GM18499 (cell line): ENCODE measurements around the gene INPP5E.
"Not testable (repeated sequence)": the region's sequence is repeated elsewhere in the genome, so short reads cannot be mapped to it uniquely, and the experiment has no call there.

Source experiments
- ATAC-seq: cut with Tn5 transposase; IDR thresholded peaks from one replicate; pipeline ENCODE4 v1.9.1; 2021; ENCODE audit warnings: moderate number of reproducible peaks; ENCODE audit not compliant: insufficient read depth, unreplicated experiment

Gene INPP5E

DNA sequence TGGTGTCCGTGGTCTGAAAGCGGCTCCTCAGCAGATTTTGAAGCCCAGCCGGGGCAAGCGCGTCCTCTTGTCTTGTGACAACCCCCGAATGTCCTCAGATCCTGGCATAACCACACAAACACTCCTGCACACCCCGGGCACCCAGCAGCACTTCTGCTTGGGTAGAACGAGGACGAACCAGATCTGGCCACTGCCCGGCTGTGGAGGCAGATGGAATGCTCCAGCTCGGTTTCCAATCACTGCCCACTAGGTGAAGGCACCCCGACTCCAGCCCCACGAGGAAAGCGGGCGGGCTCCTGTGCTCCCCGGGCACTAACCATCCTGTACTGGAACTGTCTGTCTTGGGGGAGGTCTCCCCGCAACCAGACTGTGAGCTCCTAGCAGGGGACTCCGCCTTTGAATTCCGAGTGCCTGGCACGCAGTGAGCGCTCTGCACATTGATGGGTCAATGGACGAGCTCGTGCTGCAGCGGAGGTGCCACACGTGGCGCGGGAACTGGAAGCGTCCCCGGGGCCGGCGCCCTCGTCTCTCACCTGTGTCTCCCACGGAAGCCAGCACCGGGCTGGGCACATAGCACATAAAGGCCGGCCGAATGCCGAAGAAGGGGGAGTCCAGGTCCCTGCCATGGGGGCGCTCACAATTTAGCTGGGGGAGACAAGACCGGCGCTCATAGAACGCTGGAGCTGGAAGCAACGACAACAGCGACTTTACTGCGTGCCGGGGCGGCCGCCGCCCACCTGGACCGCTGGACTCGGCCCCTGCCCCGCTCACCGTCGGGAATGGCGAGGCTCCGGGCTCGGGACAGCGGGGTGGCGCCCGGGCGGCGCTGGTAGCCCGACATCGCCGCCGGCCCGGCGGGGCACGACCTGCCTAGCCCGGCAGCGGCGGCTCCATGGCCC lies 29.8 kb downstream of the INPP5E start:
- ATAC-seq = no peak

DNA sequence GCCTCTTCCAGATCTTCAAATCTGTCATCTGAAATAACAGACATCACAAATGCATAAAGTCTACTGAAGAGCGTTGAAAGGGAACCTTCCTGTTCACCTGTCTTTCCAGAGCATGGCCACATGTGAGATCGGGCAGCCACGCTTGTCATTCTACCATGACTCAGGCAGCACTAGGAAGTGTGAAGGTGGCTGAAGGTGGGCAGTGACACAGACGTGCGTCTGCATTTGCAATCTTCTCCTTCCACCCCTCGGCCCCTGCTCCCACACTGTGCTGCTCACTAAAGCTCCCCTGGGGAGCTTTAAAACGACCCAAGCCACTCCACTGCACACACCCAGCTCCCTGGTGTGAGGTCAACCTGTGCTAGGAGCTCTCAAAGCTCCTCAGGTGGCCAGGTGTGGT lies 31.7 kb downstream of the INPP5E start:
- ATAC-seq = no peak

DNA sequence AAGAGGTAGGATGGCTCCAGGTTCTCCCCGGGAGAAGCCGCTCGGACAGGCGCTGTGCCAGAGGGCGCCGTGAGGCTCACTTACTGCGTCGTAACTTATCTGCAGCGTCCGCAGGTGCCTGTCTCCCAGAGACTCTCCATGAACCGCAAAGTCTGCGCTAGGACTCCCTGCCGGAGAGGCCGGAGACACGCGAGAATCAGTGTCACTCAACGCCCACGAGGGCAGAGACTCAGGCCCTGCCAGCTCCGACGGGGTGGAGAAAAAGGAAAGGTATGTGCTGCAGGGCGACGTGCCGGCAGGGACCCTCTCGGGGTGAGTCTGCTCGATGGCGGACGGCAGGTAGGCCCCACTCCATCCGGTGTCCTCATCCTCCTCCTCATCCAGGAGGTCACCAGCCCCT lies 32.6 kb downstream of the INPP5E start:
- not testable (repeated sequence) for ATAC-seq

DNA sequence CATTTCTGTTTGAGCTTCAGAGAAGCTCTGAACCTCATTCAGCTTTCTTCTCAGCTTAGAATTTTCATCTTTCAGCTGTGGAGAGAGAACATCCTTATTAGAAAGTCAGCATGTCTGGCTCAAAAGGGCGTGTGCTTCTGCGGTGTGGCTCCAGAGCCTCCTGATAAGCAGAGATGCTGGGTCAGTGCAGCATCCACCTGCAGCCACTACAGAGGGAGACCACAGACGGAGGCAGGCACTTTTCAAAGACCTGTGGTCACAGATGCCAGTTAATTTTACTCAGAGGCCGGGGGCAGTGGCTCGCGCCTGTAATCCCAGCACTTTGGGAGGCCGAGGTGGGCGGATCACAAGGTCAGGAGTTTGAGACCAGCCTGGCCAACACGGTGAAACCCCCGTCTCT lies 33.7 kb downstream of the INPP5E start:
- ATAC-seq = not testable (repeated sequence)

DNA sequence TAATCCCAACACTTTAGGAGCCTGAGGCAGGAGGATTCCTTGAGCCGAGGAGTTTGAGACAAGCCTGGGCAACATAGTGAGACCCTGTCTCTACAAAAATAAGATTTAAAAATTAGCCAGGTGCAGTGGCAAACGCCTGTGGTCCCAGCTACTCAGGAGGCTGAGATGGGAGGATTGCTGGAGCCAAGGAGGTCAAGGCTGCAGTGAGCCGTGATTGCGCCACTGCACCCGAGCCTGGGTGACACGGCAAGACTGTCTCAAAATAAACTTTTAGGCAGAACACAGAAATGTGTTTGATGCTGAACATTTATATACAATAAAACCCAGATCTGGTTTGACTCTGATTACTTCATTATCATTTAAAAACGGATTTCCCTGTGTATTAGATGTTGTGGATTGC lies 34.2 kb downstream of the INPP5E start:
- ATAC-seq = no peak

DNA sequence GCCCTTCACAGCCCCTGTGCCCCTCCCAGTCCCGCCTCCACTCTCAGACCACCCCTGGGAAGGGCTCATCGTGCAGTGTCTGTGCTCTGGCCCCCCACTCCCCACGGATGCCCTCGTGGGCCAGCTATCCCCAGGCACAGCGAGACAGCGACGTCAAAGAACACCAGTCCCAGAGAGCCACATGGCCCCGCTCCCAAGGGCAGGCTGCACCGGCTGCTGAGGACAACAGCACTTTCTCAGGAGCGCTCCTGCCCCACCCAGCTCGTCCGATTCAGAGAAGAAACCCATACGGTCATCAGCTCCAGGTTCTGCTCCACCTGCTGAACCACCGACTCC lies 34.9 kb downstream of the INPP5E start:
- ATAC-seq = no peak

DNA sequence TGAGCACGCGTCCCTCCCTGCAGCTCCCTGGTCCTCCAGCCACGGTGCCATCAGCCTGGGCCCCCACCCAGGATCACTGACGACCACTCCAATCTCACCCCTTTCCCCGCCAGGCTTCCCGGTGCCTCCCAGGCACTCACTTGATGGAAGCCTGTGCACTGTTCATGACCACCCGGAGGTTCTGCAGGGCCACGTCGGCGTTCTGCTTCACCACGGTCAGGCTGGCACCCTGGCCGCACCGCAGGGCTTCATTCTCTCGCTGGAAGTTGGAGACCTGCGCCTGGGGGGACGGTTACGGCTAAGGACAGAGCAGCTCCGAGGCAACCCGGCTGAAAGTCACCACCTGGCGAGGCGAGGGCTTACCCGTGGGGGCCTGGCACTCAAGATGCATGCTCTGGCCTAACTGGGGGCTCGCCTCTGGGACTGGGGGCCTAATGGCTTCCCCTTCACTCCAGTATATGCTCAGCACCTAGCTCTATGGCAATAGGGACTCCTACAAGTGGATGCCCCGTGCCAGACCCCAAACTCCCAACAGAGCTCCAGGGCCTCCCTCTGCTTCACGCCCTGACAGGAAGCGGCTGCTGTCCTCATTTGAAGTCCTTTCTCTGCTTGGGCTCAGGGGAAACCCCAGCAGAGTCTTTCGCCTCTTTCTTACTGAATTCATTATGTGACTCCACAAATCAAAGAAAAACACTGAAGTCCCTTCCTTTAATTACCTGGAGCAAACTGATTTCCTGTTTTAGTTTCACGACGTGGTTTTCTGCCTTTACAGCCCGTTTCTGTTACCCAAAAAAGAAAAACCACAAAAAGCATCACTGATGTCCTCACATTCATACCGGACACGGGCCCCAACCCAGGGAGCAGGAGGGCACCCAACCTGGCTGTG lies 35.5 kb downstream of the INPP5E start:
- no peak for ATAC-seq

DNA sequence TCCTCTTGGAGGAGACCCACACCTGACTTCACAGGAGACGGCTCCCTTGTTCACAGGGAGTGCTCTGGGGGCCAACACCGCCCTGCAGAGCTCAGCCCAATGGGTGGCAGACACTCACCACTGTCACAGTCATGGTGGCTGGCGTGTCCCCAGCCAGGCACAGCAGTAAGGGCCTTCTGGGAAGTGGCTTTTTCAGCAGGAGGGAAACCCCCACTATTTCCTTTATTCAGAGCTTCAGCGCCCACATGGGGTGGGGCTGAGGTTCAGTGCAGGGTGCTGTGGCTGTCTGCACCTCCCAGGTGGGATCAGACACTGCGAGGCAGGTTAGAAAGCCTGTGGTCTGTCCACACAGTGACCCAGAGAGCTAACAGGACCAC lies 36.1 kb downstream of the INPP5E start:
- no peak for ATAC-seq

DNA sequence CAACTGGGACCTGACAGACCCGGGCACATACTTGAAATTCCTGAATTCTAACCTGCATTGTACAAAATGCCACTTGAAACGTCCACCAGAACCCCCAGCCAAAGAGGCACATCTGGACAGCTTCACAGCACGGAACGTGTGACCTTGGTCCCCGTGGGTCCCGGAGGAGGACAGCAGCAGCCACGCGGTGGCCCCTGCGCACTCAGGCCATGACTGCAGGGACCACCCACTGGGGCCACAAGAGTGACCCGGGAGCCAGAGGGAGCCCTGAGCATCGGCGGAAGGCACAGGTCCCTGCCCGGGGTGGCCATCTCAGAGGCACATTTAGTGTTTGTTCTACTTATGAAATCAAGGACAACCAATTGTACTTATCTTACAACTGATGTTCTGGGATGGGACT lies 37.6 kb downstream of the INPP5E start:
- no peak for ATAC-seq

DNA sequence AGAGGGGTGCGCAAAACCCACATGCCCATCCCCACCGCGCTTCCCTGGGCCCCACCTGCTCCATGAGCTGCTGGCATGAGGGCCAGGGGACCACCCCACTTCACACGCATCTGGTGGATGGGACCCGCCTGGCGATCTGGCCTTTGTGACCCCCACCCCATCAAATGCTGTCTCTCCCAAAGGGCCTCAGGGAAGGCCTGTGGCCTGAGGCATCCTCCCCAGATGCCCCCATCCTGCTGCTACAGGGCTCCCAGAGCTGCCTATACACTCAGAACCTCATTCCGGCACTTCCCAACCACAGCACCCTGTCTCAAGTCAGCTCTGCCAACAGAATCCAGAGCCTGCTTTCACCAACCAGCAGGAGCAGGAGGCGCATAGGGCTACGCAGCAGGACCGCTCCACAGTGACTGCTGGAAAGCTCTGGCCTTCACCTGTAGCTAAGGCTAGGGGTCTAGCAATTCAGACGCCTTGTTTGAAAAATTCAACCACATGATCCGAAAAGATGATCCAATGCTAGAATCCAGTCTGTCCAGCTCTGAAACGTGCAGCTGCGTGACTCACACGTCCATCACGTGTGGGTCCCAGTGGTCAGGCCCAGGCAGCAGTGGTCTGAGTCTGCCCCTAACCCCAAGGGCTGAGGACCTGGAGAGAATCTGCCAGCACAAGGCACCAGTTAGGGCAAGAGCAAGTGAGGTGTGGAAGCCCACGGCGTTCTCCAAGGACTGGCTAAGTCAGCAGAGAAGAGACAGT lies 38.3 kb downstream of the INPP5E start:
- no peak for ATAC-seq

DNA sequence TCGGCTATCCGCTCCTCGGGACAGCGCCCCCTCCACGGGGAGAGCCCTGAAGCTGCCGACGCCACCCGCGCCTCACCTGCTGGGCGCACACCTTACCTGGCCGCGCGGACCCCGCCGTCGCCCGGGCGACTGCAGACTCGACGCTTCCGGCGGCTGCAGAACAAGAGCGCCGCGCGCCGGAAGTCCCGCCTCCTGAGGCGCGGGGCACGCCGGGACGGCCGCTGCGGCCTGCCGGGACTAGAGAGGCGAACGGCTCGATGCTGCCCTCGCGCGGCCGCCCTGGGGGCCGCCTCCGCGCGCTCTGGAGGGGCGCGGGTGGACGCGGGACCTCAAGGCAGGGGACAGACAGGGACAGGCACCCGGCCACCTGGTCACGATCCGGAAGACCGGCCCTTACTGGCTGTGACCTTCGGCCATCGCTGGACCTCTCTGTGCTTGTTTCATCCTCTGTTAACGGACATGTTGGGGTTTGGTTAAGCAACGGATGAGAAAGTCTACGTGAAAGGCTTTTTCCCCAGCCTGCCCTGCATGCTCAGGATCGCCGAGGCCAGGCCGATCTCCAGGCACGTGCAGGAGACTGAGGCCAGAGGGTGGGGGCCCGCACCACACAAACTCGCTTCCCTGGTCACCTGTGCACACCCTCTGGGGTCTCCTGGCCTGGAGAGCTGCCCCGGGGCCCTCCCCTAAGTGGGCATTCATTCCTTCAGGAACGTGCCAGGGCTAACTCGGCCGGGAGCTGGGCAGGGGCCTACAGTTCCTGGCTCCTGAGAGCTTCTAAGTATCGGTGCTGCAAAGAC lies 39.4 kb downstream of the INPP5E start, which contains the start of gene SNAPC4:
Gene SNAPC4 (minus strand): TSS at position 133 of the 797 bp plus-strand sequence. CDS start 1,742 bp downstream, outside the sequence.
- no peak for ATAC-seq

DNA sequence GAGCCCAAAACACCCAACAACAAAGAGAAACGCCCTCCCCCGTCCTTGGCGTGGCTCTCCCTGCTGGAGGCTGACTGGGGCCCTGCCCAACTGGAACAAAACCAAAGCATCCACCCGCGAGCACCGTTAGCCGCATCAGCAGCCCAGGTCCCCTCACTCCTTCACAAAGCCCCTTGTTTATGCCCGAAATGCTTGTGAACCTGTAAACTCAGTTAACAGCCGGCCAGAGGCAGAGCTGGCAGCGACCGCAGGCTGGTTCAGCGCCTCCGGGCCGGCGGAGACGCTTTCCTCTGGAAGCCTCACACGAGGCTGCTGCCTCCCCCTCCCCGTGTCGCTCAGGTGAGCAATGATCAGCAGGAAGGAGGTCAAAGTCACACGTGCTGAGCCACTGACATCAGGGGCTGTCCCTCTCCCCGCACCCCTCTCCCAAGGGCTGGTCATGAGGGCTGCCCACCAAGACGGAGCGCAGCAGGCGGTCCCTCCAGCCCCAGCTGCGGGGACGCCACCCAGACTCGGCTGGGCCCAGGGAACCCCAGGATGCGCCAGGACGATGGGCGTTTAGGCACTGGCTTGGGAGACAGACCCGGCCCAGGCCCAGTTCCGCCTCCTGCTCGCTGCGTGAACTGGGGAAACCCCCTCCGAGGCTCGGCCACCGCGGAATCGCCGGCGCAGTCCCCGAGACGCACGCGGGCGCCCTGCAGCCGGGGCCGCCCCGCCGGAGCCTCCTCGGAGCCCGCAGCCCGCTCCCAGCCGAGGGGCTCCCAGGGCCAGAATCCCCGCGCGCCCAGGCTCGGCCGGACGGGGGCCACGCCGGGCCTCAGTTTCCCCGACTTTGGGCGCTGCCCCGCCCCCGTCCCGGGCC lies 40.2 kb downstream of the INPP5E start:
- ATAC-seq = no peak

DNA sequence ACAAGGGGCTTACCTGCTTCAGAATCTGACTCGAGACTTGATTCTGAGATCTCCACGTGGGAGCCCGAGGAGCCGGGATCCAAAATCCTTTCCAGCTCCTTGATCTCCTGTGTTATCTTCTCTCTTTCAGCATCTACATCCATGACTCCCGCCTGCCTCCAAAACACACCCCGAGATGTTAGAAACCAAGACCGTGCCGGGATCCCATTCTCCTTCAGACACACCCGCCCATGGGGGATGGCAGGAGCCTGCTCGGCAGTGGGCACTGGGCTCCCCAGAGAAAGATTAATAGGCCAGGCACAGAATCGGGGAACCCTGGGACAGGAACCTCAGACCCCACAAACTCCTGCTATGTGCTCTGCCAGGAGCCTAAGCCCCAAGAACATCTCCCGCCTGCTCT lies 41.4 kb downstream of the INPP5E start:
- no peak for ATAC-seq

DNA sequence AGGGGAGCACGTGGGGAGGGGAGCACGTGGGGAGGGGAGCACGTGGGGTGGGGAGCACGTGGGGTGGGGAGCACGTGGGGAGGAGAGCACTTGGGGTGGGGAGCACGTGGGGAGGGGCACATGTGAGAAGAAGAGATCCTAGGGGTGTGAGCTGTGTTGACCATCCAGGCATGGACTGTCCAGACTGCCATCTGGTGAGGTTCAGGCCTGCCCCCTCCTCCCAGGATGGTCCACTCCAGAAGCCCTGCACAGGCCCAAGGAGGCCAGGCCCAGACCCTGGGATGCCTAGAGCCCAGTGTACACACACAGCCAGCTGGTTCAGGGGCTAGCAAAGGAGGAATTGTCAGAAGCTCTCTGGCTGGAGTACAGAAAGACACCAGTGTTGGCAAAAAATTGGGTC lies 42.0 kb downstream of the INPP5E start:
- no peak for ATAC-seq

DNA sequence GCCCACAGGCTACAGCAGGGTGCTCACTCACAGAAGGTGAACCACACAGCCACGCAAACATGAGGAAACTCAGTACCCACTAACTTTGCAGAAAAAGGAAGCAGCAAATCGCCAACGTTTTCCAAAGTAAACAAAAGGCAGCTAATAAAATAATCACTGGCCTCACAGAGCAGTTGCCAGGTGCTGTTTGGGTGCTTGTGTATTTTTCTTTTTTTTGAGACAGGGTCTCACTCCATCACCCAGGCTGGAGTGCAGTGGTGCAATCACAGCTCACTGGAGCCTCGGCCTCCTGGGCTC lies 43.5 kb downstream of the INPP5E start:
- ATAC-seq = no peak

DNA sequence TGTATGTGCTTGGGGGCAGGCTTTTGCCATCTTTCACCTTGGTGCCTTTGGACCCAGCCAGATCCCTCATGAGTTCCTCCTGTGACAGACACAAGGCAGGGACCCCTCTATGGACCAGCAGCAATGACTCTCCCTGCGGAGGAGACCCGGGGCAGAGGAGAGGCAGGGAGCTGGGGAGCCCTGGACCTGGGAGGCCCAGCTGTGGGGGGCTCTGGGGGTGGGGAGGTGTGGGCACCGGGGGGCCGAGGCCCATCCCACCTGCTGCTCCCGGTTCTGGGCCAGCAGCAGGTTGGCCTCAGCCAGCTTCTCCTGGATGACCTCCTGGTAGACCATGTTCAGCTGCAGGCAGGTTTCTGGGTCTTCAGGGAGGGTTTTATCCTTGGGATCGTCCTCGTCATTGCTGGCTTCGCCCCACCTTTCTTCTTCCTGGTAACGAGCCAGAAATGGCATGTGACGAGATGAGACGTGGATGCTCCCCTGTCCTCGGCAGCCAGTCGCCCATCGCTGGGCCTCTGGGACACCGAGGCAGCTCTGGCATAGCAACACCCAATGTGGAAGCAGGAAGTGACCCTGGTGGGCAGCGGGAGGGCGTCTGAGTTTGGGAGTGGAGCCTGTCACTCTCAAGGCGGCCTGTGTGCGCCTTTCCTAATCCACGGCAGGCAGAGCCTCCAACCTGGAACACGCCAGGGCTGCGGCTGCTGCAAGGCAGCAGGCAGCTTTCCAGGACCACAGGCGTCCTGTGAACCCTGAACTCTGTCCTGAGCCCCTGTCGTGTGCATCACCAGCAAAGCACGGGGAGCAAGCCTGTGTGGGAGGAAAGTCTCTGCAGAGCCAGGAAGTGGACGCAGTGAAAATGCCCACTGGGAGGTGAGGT lies 44.1 kb downstream of the INPP5E start:
- ATAC-seq = no peak

DNA sequence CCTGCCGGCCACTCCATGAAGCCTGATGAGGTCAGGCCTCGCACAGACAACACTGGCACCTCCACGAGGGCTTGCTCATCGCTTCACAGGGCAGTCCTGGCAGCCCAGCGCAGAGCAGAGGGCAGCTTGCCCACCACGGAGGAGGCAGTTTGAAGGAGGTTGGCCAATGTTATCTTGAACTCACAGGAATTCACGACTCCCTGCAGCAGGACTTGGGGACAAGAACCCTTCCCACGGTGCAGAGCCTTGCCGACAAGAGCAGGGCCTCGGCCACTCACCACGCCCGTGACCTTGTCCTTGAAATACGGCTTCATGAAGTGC lies 44.7 kb downstream of the INPP5E start:
- ATAC-seq = no peak

DNA sequence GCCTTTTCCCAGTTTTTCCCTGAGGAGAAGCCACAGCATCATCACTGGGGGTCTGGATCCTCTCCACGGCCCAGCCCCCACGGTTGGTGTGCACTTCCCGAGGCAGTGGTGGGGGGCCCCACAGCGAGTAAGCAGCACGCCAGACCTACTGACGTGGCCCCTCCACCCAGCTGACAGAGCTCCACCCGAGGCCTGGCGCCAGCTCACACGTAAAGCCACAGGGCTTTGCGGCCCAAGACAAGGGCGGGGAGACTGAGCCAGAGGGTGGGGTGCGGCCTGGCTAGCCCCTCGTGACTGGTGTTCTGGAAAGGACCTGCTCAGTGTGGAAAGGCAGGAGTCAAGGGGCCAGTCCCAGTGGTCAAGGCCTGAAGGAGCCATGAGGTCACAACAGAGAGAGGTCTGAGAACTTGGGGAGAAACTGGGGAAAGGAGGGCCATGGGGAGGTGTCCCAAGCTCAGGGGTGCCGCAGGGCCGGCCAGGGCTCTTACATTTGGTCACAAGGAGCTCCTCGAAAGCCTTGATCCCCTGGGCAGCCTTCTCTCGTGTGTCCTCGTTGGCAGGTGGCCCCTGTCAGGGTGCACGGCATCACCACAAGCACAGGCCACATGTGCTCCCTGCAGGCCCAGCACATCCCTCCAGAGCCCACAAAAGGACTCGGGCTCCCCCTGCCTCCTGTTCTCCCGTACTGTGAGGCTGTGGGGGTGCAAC lies 45.2 kb downstream of the INPP5E start:
- ATAC-seq = no peak
